HG02885 (cell line): ENCODE data around the gene HOXA3.

ENCODE experiments used
- ATAC-seq: cut with Tn5 transposase; IDR thresholded peaks from one replicate; pipeline ENCODE4 v1.9.1; 2021; ENCODE audit warnings: mild to moderate bottlenecking; ENCODE audit not compliant: unreplicated experiment, poor library complexity

Gene HOXA3

DNA sequence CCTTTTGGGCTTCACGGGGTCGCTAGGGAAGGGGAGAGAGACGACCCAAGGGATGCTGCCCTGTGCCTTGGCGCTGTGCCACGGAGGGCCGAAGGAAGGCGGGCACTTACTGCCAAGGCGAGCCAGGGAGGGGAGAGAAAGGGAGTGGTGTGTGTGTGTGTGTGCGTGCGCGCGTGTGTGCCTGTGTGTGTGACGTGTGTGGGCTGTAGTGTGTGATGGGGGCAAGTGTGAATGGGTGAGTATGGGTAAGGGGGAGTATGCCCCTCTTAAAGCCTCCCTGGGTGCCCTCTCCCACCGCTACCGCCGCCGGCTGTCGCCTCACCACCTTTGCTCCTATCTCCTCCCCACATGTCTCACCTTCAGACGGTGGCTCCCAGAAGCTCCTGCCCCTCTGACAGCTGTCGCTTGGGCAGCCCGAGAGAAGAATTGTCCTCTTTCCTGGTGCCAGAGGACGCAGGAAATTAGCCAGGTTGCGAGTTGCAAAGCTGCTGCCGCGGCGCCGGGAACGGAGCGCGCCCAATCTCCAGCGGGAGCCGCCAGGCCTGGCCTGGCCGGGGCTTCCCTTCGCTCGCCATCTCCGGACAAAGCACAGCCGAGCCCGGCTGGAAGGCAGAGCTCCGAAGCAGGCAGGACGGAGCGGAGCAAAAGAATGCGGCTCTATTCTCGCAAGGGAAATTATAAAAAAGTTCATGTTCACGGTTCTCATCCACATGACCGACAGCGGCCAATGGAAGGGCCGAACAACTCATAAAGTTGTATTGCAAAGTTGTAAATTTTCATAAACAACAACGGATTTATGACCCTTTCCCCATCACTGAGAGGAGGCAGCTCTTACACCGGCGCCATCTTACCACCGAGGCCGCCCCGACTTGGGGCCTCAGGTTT, at the start of gene HOXA3:
HOXA3 (minus strand) TSS at position 653 of the 885 bp plus-strand sequence. CDS start 41,943 bp downstream, outside the sequence.
- no peak for ATAC-seq

DNA sequence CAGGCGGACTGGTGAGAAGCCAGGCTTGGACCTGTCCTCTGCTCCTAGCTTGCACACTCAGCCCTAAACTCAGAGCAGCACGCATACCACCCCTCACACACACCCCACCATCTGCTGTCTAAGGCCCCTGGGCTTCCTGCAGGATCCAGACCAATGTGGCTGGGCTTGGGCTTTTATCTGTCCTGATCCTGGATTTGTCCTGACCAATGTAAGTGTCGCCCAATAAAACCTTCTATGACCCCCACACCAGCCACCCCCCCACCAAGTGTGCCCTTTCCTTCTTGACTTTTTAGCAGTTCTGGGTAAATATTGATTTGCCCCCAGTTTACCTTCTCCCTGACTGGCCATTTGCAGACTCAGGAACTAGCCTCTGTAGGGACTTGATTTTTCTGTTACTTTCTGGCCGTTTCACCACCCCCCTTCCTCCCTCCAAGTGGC, 49.2 kb upstream of the HOXA3 start:
- no peak for ATAC-seq

GRCh38 chr7:27200761-27201579, 48.6 kb upstream of the HOXA3 start:
- no peak for ATAC-seq

DNA sequence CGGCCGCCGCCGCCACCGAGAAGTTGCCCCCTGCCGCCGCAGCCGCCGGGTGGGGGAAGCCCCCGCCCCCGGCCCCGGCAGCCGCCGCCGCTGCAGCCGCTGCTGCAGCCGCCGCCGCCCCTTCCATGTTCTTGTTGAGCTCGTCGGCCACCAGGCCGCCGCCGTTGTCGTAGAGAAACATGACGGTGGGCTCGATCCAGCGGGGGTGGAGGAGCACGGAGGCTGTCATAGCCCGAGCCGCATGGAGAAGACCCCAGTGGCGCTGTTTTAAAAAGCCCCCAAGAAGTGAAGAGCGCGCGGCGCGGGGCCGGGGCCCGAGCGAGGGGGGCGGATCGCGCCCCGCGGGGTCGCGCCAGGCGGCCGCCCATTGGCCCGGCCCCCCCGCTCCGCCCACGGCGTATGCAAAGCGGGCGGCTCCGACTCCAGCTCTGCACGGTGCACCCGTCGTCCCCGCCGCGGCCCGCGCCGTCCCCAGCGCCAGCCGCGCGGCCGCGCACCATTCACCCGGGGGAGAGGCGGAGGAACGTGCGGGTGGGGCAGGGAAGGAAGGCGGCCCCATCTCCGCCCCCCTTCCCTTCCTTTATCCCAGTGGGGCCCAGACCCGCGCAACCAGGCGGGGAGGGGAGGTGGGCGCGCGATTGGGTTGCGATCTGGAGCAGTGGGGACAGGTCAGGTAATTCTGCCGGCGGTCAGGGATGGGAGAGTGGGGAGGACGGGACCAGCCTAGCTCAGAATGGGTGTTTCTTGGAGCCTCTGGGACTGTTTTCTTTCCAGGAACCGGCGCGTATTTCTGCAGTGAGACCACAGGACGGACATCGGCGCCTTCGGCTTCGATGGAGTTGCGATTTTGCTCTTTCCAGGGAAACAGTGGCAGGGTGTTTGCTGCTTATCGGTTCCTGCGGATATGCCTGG, 47.7 kb upstream of the HOXA3 start, which contains the start of gene HOXA13:
HOXA13 (minus strand) TSS at position 243 of the 912 bp plus-strand sequence; CDS start at position 229, 14 bp downstream.
- ATAC-seq = no peak

DNA sequence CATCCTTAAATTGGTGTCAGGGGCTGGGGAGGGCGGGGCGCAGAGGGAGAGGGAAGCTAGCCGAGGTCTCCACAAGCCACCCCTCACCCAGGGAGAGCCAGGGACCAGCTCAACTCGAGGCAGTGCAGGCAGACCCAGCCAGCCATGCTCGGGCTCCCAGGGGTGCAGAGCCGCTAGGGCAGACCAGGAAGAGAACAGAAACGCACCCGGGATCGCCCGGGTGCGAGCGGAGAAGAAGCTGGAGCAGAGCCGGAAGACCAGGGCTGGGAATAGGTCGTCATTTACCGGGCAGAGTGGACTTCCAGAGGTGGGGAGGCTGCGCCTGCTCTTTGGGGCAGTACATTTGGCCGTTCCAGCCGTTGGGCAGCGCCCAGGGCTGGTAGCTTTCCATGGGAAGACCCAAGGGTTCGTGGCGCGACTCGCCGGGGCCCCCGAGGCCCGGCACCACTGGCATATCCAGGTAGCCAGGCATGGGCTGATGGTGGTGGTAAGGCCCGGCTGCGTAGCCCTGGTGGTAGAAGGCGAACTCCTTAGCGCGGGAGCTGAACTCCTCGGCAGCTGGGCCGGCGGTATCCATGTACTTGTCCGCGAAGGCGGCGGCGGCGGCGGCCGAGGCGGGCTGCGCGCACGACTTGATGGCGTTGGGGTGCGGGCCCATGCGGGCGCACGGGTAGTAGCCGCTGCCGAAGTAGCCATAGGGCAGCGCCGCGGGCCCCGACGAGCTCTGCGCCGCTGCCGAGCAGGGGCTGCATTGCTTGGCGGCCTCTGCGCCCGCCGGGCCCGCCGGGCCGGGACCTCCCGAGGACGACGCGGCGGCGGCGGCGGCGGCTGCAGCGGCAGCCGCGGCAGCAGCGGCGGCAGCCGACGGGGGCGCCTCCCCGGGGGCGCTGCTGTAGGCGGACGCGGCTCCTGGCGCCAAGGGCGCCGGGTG, 46.8 kb upstream of the HOXA3 start:
- ATAC-seq = no peak

DNA sequence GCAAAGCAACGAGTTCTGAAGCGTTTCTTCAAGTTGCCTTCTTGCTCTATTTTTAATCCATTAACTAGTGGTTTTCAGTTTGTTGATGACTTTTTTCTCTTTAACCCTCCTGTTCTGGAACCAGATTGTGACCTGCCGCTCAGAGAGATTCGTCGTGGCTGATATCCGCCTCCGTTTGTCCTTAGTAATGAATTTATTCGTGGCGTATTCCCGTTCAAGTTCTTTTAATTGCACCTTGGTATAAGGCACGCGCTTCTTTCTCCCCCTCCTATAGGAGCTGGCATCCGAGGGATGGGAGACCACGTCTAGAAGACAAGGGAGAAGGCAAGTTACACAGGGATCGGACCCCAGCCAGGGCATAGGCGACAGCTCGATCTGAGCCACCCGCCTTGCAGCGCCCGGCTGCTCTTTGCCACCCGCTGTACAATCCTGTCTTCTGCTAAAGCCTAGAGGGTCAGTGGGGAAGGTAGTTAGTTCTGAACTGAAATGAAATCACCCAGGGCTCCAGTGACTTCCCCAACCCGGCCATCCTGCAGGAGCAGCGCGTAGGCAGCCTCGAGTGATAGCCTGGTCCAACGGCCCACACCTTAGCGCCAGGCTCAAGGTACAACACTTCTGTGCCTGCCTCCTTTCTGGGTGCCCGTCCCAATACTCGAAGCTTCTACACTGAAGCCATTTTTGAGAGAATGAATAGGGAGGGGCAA, 45.9 kb upstream of the HOXA3 start:
- no peak for ATAC-seq

- no peak for ATAC-seq
Measured at GRCh38 chr7:27197137-27198042, 45.0 kb upstream of the HOXA3 start.

DNA sequence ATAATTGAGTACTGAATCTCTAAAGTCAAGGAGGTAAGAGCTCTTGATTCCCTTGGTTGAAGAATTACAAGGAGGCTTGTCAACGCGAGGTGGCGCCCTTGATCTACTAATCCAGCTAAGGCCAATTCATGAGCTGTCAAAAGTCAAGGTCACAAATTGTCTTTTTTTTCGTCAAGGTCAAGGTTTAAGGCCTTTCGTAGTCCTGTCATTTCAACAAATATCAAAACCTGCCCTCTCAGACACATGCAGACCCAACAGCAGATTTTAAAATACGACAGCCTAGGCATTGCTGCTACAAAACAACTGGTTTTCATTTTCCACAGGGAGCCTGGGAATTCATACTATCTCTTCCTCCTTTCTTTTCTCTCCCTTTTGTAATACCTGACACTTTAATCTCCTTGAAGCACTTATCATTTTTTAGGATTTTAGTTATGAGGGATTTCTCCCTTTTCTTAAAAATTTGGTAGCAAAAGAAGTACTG, 43.9 kb upstream of the HOXA3 start:
- ATAC-seq = no peak

DNA sequence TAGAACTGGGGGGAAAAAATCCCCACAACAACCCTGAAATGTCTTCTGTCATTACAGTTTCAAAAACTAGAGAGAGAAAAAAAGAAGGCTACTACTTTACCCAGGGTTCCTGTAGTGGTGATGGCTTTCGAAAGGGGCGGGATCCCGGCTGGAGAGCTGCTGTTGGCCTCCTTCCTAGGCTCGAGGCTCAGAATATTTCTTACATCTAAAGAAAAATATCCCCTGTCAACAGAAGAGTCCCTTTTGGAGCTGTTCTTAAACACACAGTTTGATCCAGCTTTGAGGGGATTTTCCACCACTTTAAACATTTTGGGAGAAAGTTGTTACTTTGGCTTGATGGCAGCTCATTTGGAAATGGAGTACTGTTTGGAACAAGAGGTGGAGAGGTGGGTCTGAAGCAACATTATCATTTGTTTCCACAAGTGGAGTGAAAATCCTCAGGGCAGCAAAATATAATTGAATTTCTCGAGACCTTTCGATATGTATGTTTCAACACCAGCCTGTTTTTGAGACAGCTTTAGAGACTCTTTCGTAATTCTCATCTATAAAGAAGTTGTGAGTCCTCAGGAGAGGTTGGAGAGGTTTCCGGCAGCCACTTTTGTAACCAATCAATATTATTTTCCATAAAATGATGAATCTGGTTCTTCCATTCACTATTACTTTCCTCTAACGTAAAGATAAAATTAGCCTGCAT, 42.5 kb upstream of the HOXA3 start:
- ATAC-seq = no peak

- ATAC-seq = no peak
Measured at GRCh38 chr7:27194002-27194352, 41.6 kb upstream of the HOXA3 start.

GRCh38 chr7:27193335-27194001, 41.1 kb upstream of the HOXA3 start:
- no peak for ATAC-seq

DNA sequence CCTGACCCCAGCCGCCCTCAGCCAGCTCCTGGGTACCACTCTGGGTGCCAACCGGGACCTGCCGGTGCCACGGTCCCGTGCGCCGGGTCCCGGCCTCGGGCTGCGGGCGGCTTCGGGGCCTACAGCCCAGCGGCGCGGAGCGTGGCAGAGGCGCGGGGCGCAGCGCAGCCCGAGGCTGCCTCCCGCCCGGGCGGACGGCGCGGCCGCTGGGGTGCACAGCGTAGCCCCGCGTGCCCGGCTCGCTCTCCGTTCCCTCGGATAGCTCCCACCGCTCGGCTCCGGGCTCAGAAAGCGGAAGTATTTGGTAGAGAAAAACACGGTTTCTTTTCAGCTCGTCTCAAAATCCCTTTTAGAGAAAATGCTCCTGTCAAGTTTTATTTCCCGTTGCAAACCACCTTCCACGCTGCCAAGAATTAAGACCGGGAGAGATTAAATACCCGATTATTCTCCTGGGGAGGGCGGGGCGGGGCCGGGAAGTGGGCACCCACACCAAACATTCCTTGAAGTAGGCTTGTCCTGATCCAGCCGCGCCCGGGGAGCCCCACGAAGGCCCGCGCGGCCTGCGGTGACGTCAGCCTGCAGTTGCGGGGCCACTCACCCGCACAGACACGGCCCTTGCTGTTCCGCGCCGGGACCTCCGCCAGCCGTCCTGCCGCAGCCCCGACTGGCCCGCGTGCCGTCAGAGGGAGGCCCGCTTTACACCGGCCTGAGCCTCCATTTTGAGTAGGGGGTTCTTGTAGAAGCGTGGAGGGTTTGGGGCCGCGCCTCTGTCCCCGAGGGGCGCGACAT, 40.4 kb upstream of the HOXA3 start:
- no peak for ATAC-seq

DNA sequence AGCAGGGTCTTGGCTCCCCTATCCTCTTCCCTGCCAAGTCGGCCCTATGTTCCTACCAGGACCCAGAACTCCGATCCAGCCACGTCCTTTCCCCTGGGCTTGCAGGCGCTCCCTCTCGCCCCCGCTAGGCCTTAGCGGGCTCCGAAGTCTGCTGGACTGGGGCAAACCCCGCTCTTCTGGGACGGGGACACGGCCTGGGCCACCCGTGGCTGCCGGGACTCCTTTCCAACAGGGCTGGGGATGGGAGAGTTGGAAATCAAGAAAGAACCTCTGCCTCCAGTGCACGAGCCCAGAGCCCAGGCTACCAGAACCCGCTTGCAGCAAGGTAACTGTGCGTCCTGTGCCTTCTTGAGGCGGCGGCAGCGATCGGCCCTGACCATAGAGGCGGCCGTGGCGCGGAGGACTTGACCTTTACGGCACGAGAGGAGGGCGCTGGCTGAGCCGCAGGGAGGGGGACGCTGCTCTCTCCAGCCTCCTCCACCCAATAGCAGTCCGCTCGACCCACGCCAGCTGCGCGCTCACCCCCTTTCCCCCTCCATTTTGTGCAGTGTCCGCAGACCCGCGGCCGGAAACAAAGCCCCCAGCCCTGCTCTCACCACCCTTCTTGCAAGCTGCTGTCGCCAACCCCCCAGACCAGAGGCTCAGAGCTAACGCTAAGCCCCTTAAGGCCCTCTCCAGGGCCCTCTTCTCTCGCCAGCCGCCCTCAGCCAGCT, 39.6 kb upstream of the HOXA3 start:
- no peak for ATAC-seq

GRCh38 chr7:27191161-27191731, 38.9 kb upstream of the HOXA3 start:
- ATAC-seq = no peak
